Measurements from ENCODE around the gene TUBB2A. TPM values are rescaled to one million over a fixed set of nuclear protein-coding genes. Genes with fewer than 3 reads are reported as not detected.

TUBB2A gene
- polyA plus RNA-seq, 1 of the 3 experiments (the other 2 are of a cell fraction) = 199 TPM

DNA sequence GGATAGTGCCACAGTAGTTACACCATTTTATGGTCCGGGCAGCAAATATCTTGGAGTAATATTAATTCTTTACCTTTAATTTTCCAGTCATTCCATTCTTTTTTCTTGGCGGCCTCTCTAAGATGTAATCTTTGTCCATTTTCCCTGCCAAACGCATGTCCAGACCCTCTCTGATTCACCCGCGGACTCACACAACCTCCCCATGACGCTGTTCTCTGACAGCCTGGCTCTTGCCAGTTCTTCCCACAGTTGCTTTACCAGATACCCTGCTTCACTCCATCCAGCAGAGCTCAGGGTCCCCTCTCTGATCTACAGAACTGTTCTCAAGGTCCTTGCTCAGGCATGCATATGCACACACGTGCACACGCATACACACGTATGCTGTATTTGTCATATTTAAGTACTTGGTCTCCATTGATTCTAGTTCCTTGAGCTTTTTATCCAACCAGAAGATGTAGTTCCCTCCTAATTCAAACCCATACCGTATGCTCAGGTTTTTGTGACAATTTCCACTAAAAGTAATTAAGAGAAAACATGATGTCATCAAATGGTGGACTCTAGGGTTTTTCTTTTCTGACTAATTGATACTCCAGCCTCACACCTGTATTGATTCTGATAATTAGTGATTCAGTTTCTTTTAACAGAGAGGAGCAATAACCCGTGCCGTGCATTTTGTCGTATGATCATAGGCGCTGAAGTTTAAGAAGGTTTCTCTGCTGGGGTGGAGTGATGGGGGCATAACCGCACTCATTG lies 28.8 kb downstream of the TUBB2A start:
- ChIA-PET POLR2A (interaction anchor here (1.1 kb wide), 1 partner anchor 103 kb away, joined by 4 read pairs; no protein-coding TSS in a partner anchor), CTCF (interaction anchor here (1.0 to 2.1 kb wide), 2 partner anchors 75 to 123 kb away, joined by 3 to 13 read pairs; no protein-coding TSS in a partner anchor)
- TF ChIP-seq RXRA (IDR thresholded peaks at IDR 0.05; ENCODE audit: borderline replicate concordance, low read depth) (no peak), EP300 (IDR thresholded peaks at IDR 0.05; ENCODE audit: borderline replicate concordance in 1 of 2, low read depth in 1 of 2, low read length in 1 of 2) (no peak), RCOR1 (IDR thresholded peaks at IDR 0.05; ENCODE audit: low read length) (no peak), CTCF (IDR thresholded peaks at IDR 0.05) (no peak), NRF1 (IDR thresholded peaks at IDR 0.05; ENCODE audit: low read depth, low read length) (no peak), TCF12 (IDR thresholded peaks at IDR 0.05) (no peak), REST (IDR thresholded peaks at IDR 0.05; ENCODE audit: low read depth, low read length) (no peak), MEF2A (IDR thresholded peaks at IDR 0.05; ENCODE audit: borderline replicate concordance, low read depth) (no peak), MXI1 (IDR thresholded peaks at IDR 0.05; ENCODE audit: low read depth, low read length) (no peak), GABPA (IDR thresholded peaks at IDR 0.05; ENCODE audit: low read depth) (no peak), RAD21 (IDR thresholded peaks at IDR 0.05; ENCODE audit: low read length) (no peak), SIN3A (IDR thresholded peaks at IDR 0.05; ENCODE audit: borderline replicate concordance, low read depth, low read length) (no peak), USF2 (IDR thresholded peaks at IDR 0.05; ENCODE audit: borderline replicate concordance, low read depth, low read length) (no peak), SMC3 (IDR thresholded peaks at IDR 0.05; ENCODE audit: low read depth, low read length) (no peak), POLR2AphosphoS5 (IDR thresholded peaks at IDR 0.05; ENCODE audit: low read depth, low read length) (no peak), MAX (IDR thresholded peaks at IDR 0.05; ENCODE audit: low read depth) (no peak), FOXM1 (IDR thresholded peaks at IDR 0.05; ENCODE audit: low read depth) (no peak)
- Histone ChIP-seq H3K4me3 (ENCODE audit: low read depth in 2 of 2, low read length in 1 of 2) (no peak overlapping the region), H4K20me1 (ENCODE audit: insufficient read depth) (no peaks in the 10 kb centered on the region), H3K36me3 (replicated peaks in 1 of 2; ENCODE audit: control insufficient read depth in 1 of 2, insufficient read depth in 2 of 2, low read length in 1 of 2) (peaks cover 20 to 21% of the 10 kb centered on the region in 2 experiments), H2AFZ (ENCODE audit: low read depth) (no peak overlapping the region), H3K79me2 (ENCODE audit: insufficient read depth) (no peaks in the 10 kb centered on the region; the same call in 1 of the 2 replicates), H3K9me3 (no peaks in the 10 kb centered on the region), H3K4me2 (no peak overlapping the region), H3F3A (replicated peaks; ENCODE audit: insufficient read depth) (peaks cover 6% of the 10 kb centered on the region), H3K4me1 (ENCODE audit: control insufficient read depth in 1 of 2, insufficient read depth in 2 of 2, low read depth in 1 of 2, low read length in 1 of 2) (no peaks in the 10 kb centered on the region; a peak in 1 of 4 replicates), H3K9me2 (no peaks in the 10 kb centered on the region), H3K9ac (no peak overlapping the region), H3K27ac (ENCODE audit: low read depth in 2 of 2, low read length in 1 of 2) (no peak overlapping the region), H3K27me3 (ENCODE audit: insufficient read depth) (no peaks in the 10 kb centered on the region)
- WGBS (ENCODE audit: low lambda C conversion rate) = 92% methylated on average over 15 of the region's 15 CpGs
- no peak for DNase-seq

Data from SK-N-SH (cell line).